ENCODE results near the gene NEURL3. TPM values are rescaled to one million over a fixed set of nuclear protein-coding genes. Genes with fewer than 3 reads are reported as not detected.

NEURL3 gene, protein sequence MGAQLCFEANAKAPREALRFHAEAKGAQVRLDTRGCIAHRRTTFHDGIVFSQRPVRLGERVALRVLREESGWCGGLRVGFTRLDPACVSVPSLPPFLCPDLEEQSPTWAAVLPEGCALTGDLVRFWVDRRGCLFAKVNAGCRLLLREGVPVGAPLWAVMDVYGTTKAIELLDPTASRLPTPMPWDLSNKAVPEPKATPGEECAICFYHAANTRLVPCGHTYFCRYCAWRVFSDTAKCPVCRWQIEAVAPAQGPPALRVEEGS
- 1.5 to 3.0 TPM (median 1.7 TPM) in 5 replicates for total RNA-seq (2022; extraction: Qiagen RNA extraction; ENCODE audit: low read depth)

DNA sequence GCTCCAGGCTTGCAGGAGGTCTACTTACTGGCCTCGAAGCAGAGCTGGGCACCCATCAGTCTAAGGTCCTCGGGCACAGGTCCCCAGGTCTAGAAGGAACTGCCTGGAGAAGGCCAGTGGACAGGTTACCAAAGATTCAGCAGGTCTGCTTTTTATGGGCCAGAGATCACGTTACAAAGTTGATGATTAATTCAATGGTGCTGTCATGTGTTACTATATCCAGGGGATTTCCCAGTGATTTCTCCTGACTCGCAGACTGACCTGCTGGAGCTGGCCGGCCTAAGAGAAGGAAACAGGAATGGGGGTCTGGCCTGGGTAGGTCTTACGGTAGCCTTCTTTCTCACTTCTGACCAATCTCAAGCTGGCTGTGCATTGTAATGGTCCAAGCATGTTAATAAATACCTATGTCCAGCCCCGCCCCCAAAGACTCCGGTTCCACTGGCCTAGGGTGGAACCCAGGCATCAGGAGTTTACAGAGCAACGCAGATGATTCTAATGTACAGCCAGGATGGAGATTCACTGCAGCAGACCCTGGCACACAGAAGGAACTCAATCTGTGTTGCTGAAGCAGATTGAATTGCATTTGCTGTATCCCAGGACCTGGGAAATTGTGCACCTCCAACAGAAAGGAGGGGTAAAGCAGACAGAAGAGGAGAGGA is at the start of gene NEURL3:
Gene NEURL3 (minus strand): TSS at position 127 of the 659 bp plus-strand sequence. CDS start 71 bp downstream, at position 56.

DNA sequence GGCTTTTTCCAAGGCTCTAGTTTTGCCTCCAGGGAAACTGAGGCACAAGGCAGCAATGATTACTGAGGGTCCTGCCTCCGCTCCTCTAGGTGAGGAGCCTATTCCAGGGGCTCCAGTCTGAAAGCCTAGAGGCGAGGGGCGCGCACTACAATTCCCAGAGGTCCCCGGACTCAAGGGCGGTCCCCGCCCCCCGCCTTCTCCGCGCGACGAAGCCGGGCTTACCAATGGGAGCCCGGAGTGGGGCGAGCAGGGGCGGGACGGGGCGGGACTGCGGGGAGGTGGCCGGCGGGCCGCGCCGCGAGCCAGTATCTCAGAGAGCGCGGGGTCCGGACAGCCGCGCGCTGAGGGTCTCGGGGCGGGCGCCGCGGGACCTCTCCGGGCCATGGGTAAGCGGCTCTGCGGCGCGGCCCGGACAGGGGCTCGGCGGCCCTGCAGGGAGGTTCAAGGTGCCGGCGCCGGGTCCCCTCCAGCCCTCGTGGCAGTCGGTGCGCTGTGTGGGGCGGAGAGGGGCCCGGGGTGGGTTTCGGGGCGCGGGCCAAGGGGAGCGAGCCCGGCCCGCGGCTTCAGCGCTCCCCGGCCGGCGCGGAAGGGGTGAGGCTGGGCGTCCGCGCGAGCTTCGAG is 31.4 kb upstream of the NEURL3 start, which contains the start of gene ARID5A:
Gene ARID5A (plus strand): TSS at position 308 of the 621 bp plus-strand sequence. CDS start 75 bp downstream, at position 383.

Other genes with a start within 250 kb of the NEURL3 start
- gene TMEM127, start 239.4 kb downstream of the NEURL3 start, total RNA-seq (2022; extraction: Qiagen RNA extraction; ENCODE audit: low read depth): 37.7 to 53.7 TPM (median 51.9 TPM) in 5 replicates
- gene CIAO1, start 239.1 kb downstream of the NEURL3 start, total RNA-seq (2022; extraction: Qiagen RNA extraction; ENCODE audit: low read depth): 71.0 to 95.6 TPM (median 90.4 TPM) in 5 replicates
- gene SNRNP200, start 199.8 kb downstream of the NEURL3 start, total RNA-seq (2022; extraction: Qiagen RNA extraction; ENCODE audit: low read depth): 121 to 138 TPM (median 132 TPM) in 5 replicates
- gene ITPRIPL1, start 180.0 kb downstream of the NEURL3 start, total RNA-seq (2022; extraction: Qiagen RNA extraction; ENCODE audit: low read depth): not detected in 5 replicates
- 47.8 to 51.4 TPM (median 48.8 TPM) in 5 replicates for gene NCAPH, start 169.6 kb downstream of the NEURL3 start, total RNA-seq (2022; extraction: Qiagen RNA extraction; ENCODE audit: low read depth)
- 8.4 to 11.8 TPM (median 10.0 TPM) in 5 replicates for gene ARID5A, start 31.4 kb upstream of the NEURL3 start, total RNA-seq (2022; extraction: Qiagen RNA extraction; ENCODE audit: low read depth)
- 32.0 to 37.2 TPM (median 34.1 TPM) in 5 replicates for gene KANSL3, start 133.0 kb upstream of the NEURL3 start, total RNA-seq (2022; extraction: Qiagen RNA extraction; ENCODE audit: low read depth)
- gene FER1L5, start 137.4 kb upstream of the NEURL3 start, total RNA-seq (2022; extraction: Qiagen RNA extraction; ENCODE audit: low read depth): 0.02 TPM in 1 of 5 replicates, not detected in the others
- 19.8 to 26.3 TPM (median 25.3 TPM) in 5 replicates for gene LMAN2L, start 234.7 kb upstream of the NEURL3 start, total RNA-seq (2022; extraction: Qiagen RNA extraction; ENCODE audit: low read depth)